SW 1271 (cell line): ENCODE results near the gene NET1.
"Not testable (repeated sequence)": the region's sequence is repeated elsewhere in the genome, so short reads cannot be mapped to it uniquely, and the experiment has no call there.

Experiments
- DNase-seq, 2 experiments: peaks; one replicate each; lab custom pipeline; 2025; lab: John Stamatoyannopoulos, UW

The NET1 gene, protein sequence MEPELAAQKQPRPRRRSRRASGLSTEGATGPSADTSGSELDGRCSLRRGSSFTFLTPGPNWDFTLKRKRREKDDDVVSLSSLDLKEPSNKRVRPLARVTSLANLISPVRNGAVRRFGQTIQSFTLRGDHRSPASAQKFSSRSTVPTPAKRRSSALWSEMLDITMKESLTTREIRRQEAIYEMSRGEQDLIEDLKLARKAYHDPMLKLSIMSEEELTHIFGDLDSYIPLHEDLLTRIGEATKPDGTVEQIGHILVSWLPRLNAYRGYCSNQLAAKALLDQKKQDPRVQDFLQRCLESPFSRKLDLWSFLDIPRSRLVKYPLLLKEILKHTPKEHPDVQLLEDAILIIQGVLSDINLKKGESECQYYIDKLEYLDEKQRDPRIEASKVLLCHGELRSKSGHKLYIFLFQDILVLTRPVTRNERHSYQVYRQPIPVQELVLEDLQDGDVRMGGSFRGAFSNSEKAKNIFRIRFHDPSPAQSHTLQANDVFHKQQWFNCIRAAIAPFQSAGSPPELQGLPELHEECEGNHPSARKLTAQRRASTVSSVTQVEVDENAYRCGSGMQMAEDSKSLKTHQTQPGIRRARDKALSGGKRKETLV

DNA sequence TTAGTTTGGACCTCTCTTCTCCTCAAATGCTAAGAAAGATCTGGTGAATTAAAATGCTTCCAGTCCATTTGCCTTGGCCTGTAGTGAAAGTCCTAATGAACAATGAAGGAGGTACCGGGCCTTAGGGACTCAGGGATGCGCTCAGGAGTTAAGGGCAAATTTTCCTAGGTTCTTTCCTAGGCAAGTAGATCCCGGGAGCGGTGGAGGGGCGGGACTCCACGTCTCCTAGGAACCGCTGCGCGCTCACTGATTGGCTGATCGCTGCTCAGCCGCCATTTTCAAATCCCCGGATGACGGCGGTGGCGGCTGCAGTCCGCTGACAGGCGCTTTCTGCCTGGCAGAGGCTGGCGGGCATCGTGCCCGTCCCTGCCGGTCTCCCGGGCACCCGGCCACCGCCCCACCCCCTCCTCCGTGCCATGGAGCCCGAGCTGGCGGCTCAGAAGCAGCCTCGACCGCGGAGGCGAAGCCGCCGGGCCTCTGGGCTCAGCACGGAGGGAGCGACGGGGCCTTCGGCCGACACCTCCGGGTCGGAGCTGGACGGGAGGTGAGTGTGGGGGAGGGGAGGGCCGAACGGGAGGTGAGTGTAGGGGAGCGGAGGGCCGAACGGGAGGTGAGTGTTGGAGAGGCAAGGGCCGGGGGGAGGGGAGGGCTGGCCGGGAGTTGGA lies at the start of gene NET1:
Gene NET1, plus strand, starts transcription at position 281 of the 665 bp plus-strand sequence. Its CDS starts 136 bp downstream, at position 417.
- peak; percentile 14 to 81 for DNase-seq

DNA sequence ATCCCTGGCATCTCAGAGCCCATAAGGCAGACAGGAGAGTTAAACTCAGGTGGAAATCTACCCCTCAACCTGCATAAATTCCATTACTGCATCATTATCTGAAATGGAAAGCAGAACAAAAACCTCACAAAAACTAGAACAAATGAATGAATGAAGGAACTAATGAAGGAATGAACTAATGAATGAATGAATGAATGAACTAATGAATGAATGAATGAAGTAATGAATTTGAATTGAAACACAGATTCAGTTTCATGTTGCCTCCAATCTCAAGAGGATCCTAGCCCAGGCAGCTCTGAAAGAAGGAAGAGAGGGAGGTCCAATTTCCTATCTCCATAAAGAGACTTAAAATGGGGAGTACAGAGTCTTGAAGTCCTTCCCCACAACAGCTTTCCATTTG lies 49.5 kb upstream of the NET1 start:
- DNase-seq, result no peak

DNA sequence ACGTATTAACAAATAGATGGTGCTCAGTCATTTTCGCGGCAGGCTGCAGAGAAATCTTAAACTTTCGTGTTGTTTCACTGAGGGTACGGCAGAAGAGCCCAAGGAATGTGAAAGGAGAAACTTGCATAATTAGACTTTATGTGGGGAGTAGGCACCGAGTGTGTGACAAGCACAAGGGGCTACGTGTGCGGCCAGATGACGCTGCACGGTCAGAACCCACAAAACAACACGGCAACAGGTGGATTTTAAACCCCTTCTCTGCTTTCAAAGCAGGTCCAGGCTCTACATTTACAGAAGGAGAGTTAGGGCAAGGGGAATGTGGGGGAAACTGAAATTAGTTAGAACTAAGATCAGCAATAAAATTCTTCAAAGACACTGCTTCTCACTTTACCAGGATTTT lies 48.0 kb upstream of the NET1 start:
- DNase-seq, result no peak

DNA sequence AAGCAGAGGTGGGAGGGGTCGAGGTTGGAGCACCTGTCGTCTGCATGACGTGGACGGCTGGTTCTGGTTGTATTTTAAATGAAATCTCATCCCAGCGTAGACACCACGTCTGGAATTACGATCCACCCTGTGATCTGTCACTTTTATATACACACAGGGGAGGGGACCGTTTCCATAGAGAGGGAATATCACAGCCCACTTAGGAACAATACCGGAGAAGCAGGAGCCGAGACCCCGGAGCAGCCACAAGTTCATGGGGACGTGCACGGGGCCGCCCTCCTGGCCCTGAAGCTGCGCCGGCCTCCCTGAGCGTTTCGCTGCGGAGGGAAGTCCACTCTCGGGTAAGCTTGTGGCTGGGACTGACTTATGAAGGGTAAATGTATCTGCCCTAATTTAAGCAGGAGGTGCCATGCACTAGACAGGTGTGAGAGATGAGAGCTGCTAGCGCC lies 47.4 kb upstream of the NET1 start, which contains the start of gene UCN3:
Gene UCN3, plus strand, starts transcription at position 77 of the 449 bp plus-strand sequence. CDS start 8,755 bp downstream, outside the sequence.
- no peak for DNase-seq

DNA sequence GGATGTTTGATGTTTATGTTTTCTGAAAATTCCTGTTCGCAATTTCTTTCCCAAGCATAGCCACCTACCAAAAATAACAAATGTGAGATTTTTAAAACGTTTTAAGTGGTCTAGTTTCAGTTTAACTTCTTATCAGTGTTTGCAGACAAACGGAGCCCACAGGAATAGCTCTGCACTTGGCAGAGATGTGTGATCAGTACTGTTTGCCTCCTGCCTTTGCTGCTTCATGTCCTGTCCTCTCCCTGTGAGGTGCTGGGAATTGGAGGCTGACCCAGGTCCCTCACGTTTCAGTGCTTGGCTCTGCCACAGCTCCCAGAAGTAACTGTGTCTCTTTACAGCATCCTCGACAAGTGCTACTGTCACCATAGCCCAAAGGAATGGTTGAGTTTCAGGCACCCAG lies 46.4 kb upstream of the NET1 start:
- DNase-seq, result no peak

DNA sequence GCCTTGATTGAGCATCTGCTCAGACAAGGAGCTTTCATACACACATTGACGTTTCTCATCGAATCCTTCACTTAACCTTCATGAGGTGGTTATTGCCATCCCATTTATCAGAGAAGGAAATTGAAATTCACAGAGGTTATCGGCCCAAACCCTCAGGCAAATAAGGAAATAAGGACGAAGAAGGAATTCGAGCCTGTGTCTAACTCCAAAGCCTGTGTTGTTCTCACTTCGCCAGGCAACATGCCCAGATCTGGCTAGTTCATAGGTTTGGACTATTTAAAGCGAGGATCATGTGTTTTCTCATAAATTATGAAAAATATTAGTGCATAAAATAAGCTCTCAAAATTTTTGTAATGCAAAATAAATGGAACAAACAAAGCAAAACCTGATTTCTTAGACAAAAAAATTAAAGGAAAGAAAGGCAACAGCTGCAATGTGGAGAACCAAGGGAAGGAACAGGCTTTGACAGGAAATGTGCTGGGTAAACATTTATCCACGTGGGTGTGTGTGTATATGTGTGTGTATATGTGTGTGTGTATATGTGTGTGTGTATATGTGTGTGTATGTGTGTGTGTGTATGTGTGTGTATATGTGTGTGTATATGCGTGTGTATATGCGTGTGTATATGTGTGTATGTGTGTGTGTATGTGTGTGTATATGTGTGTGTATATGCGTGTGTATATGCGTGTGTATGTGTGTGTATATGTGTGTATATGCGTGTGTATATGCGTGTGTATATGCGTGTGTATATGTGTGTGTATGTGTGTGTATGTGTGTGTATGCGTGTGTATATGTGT lies 42.8 kb upstream of the NET1 start:
- no peak for DNase-seq

DNA sequence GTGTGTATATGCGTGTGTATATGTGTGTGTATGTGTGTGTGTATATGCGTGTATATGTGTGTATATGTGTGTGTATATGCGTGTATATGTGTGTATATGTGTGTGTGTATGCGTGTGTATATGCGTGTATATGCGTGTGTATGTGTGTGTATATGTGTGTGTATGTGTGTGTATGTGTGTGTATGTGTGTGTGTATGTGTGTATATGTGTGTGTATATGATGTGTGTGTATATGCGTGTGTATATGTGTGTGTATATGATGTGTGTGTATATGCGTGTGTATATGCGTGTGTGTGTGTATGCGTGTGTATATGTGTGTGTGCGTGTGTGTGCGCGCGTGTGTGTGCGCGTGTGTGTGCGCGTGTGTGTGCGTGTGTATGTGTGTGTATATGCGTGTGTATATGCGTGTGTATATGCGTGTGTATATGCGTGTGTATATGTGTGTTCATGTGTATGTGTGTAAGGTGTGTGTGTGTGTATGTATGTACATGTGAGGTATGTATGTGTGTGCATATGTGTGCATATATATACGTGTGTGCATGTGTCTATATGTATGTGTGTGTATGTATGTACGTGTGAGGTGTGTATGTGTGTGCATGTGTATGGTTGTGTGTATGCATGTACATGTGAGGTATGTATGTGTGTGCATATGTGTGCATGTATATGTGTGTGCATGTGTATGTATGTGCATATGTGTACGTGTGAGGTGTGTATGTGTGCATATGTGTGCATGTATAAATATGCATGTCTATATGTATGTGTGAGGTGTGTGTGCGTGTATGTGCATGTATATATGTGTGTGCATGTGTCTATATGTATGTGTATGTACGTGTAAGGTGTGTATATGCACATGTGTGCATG lies 41.6 kb upstream of the NET1 start:
- no peak for DNase-seq

DNA sequence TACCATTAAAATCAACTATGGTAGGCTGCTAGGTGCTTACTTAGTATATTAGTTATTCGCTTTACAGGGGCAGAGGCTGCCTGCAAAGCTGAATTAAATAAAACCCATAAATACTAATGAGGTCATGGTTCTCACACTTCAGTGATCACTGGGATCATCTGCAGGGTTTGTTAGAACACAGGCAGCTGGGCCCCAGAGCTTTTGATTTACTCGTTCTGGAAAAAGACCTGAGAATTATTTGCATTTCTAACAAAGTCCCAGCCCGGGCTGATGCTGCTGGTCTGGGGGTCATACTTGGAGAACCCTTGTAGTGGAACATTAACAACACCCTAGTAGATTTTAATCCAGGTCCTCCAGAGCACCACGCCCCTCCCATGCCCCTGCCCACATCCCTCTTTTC lies 39.0 kb upstream of the NET1 start:
- no peak for DNase-seq

DNA sequence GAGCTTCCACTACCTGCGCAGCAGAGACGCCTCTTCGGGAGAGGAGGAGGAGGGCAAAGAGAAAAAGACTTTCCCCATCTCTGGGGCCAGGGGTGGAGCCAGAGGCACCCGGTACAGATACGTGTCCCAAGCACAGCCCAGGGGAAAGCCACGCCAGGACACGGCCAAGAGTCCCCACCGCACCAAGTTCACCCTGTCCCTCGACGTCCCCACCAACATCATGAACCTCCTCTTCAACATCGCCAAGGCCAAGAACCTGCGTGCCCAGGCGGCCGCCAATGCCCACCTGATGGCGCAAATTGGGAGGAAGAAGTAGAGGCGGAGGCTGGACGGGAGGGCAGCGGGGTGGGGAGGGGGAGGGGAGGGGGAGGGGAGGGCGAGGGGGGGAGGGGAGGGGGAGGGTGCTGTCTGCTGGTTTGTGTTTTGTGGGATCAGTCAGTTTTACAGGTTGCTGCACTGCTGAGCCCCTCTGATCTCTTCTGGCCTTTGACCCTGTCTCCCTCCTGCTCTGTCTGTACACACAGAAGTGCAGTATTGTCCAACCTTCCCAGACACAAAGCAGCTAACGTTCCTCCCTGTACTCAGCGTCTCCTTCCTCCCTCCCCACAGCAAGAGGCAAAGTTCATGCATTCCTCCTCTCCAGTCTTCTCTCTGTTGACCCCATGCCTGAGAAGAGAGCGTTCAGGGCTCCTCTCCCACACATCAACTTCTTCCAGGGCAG lies 38.3 kb upstream of the NET1 start:
- no peak for DNase-seq

DNA sequence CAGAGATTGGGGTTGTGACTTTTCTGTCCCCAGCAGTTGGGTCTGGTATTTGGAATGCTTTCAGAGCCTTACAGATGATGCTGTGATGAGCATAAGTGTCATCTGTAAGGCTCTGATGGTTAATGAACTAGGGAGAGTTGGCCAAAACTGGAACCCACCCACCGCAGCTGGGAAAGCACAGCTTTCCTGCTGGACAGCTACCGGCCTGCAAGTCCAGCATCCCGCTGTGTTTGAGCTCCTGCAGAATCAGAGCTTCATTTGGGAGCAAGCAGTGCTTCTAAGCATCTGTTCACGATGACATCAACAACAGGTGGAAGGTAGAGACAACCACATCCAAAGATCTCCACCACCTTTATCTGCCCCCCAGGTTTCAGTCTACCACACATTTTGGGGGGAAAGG lies 35.9 kb upstream of the NET1 start:
- no peak for DNase-seq

DNA sequence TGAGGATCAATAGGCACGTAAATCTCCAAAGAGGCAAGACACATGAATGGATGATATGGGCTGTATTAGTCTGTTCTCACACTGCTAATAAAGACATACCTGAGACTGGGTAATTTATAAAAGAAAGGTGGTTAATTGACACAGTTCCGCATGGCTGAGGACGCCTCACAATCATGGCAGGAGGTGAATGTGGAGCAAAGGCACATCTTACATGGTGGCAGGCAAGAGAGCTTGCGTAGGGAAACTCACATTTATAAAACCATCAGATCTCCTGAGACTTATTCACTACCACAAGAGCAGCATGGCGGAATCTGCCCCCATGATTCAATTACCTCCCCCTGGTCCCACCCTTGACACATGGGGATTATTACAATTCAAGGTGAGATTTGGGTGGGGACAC lies 33.2 kb upstream of the NET1 start:
- not testable (repeated sequence) for DNase-seq

DNA sequence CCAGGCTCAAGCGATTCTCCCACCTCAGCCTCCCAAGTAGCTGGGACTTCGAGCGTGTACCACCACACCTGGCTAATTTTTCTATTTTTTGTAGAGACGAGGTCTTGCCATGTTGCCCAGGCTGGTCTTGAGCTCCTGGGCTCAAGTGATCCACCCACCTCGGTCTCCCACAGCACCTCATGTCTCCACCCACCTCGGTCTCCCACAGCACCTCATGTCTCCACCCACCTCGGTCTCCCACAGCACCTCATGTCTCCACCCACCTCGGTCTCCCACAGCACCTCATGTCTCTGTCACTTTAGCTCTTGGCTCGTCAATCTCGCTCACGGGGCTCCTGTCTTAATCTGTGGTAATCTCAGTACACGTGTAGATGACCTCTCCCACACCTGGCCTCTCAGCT lies 32.0 kb upstream of the NET1 start:
- not testable (repeated sequence) for DNase-seq

DNA sequence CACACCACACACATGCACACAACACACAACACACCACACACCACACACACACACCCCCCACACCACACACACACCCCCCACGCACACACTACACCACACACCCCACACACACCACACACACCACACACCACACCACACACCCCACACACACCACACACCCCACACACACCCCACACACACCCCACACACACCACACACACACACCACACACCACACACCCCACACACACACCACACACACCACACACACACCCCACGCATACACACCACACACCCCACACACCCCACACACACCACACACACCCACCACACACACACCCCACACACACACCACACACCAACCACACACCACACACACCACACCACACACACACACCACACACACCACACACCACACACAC lies 31.2 kb upstream of the NET1 start:
- DNase-seq, result no peak

DNA sequence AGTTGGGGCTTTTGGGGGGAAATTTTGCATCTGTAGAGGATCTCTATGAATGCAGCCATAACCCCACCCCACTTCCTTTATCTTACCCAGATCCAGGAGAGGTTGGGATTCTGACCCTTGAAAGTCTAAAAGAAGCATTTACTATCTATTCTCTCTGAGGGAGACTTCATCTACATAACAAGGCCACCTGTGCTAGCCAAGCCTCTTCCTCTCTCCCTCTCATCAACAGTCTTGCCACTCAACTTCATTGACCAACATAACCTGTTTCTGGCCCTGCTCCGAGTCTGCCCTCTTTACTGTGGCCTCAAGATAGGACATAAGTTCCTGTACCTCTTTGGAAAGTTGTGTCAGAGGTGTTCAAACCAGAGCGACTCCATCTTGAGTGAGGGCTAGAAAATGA lies 27.1 kb upstream of the NET1 start:
- no peak for DNase-seq

DNA sequence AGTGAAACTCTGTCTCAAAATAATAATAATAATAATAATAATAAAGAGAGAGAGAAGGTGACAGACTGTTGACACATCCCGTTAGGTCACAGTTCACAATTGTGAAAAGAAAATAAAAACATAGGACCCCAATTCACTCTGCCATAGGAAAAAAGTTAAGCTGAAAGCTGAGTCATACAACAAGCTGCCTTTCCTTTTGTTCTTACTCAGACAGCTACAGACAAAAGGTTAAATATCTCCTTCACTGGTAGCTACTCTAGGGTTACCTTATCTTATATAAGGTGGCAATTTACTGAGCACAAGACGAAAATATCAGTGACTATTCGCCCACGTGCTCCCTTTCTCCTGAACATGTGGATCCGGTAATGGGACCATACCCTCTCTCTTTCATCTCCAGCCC lies 25.2 kb upstream of the NET1 start:
- no peak for DNase-seq

DNA sequence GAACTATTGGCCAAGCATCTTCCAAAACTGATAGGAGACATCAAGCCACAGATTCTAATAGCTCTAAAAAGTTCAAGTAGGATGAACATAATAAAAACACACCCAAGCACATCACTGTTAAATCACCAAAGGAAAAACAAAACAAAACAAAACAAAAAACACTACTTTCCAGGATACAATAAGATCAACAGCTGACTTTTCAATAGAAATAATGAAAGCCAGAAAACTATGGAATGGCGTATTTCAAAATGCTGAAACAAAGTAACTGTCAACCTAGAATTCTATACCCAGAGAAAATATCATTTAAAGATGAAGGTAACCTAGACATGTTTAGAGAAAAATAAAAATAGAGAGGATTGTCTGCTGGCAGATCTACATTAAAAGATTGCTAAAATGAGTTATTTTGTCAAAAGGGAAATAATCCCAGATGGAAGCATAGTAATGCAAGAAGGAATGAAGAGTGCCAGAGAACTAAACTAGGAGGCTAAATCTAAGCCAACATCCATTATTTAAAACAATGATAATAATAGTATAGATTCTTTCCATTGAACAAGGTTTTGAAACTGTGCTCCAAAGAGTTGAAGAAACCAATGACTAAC lies 21.7 kb upstream of the NET1 start:
- DNase-seq, result no peak

DNA sequence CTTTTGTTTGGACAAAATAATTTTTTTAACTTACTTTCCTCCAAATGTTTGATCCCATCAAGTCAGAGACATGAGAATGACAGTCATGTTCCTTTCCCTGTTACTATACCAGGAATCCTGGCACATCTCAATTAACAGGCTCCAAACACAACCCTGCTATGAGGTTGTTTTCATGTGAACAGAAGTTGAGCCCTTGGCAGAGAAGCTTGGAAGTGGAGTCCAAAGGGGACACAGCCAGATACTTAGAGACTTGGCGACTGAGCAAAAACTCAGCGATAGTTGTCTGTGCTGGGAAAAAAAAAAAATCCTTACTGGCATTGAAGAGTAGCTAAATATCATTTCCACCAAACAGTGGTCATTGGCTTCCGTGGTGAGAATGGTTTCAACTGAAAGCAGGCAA lies 20.6 kb upstream of the NET1 start:
- no peak for DNase-seq

DNA sequence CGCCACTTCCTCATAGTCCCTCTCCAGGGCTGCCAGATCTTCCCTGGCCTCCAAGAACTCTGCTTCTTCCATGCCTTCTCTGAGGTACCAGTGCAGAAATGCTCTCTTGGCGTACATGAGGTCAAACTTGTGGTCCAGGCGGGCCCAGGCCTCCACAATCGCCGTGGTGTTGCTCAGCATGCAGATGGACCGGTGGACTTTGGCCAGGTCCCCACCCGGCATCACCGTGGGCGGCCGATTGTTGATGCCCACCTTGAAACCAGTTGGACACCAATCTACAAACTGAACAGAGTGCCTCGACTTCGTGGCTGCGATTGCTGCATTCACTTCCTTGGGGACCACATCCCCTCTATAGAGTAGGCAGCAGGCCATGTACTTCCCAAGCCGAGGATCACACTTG lies 18.8 kb upstream of the NET1 start:
- DNase-seq, result no peak

DNA sequence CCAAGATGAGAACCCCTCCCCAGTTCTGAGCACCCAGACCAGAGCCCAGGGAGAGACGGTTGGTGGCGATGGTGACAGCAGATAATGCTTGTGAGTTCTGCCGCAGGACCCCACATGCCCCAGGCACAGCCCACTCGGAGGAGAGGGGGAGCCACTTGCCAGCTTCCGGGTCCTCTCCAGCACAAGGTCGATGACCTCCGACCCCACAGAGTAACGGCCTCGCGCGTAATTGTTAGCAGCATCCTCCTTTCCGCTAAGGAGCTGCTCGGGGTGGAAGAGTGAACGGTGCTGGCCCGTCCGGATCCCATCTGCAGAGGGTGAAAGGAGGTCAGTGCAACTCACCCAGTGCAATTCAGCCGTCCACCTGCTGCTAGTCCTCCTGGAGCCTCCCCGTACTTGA lies 17.2 kb upstream of the NET1 start:
- no peak for DNase-seq
